Measurements from ENCODE around the gene TPH2.

TPH2 gene

DNA sequence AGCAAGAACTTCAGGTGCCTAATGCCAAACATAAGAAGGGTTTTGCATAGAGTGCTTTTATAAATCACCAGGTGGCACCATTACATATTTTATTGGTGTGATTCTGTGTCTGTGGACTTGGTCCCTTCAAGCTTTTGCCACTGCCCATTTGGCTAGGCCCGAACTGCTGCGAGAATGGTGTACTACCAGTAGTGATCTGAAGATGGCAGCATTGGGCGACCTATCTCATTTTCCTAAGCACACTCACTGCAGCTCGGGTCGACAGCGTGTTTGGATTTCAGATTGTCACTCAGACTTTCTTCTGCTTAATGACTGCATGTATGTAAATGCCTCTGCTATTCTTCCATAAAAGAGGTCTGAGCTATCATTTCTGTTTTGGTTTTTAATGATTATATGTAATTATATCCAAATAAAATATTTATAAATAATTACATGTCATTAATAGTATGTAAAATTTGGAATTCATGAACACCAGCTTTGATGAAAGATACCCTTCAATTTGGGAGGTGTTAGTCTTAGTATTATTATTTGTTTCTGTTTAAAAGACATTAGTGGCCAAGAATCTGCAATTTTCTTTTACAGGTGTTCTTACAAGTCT is 78.5 kb downstream of the TPH2 start:
- H3K4me2 ChIP-seq: peak overlapping the region in 5 of 11 experiments; percentile 54 to 62 (median 57); a peak in 10 of 22 replicates
- H3K4me1 ChIP-seq: peaks cover 0 to 21% (median 4%) of the 10 kb centered on the region in 10 experiments; a peak in 12 of 20 replicates

GRCh38 chr12:72018036-72018435 is 79.4 kb downstream of the TPH2 start:
- Histone ChIP-seq H3K27ac (no peak overlapping the region), H3K9ac (no peak overlapping the region), H3K9me3 (replicated peaks in 1 of 11) (no peaks in the 10 kb centered on the region), H3K4me2 (no peak overlapping the region), H3K4me3 (no peak overlapping the region), H3K4me1 (peaks cover 0 to 21% (median 4%) of the 10 kb centered on the region in 10 experiments; a peak in 12 of 20 replicates), H3K36me3 (no peaks in the 10 kb centered on the region), H4K20me1 (no peaks in the 10 kb centered on the region), H3K27me3 (no peaks in the 10 kb centered on the region)
- TF ChIP-seq Cebpa-rat (IDR thresholded peaks at IDR 0.05): no peak

More for the DNA sequence above, 78.5 kb downstream of the TPH2 start:
- Histone ChIP-seq H3K27ac (no peak overlapping the region), H3K9me3 (replicated peaks in 1 of 11) (no peaks in the 10 kb centered on the region), H3K9ac (no peak overlapping the region), H3K27me3 (no peaks in the 10 kb centered on the region), H3K4me3 (no peak overlapping the region), H4K20me1 (no peaks in the 10 kb centered on the region), H3K36me3 (no peaks in the 10 kb centered on the region)
- TF ChIP-seq Cebpa-rat (IDR thresholded peaks at IDR 0.05): no peak

DNA sequence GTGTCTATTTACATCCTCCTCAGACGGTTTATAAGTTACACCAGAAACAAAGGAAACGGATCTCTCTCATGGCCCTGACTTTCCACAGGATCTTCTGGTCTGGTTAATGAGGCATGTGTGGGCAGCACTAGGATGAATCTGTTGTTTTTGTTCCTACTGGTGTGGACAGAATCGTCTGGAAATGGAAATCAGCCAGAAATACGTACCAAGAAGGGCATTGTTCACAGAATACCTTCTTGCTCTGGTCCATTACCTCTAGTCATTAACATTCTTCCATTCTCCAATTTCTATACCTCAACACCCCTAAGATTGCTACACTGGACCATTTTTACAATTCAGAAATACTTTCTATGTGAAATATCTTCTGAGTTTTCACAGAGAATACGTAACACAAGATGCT is 86.0 kb downstream of the TPH2 start:
- Histone ChIP-seq H3K4me2 (no peak overlapping the region), H3K9ac (no peak overlapping the region), H3K4me3 (no peak overlapping the region), H3K9me3 (replicated peaks in 1 of 11) (no peaks in the 10 kb centered on the region), H3K4me1 (peaks cover 0 to 5% (median 0%) of the 10 kb centered on the region in 10 experiments; a peak in 3 of 20 replicates), H4K20me1 (no peaks in the 10 kb centered on the region), H3K27me3 (no peaks in the 10 kb centered on the region), H3K36me3 (no peaks in the 10 kb centered on the region), H3K27ac (no peak overlapping the region)
- TF ChIP-seq Cebpa-rat (IDR thresholded peaks at IDR 0.05): no peak

- Histone ChIP-seq H3K9ac (no peak overlapping the region), H3K4me2 (no peak overlapping the region), H3K9me3 (replicated peaks in 1 of 11) (no peaks in the 10 kb centered on the region), H3K4me3 (no peak overlapping the region), H3K4me1 (peaks cover 0 to 10% (median 0%) of the 10 kb centered on the region in 10 experiments; a peak in 5 of 20 replicates), H3K27me3 (no peaks in the 10 kb centered on the region), H3K36me3 (no peaks in the 10 kb centered on the region), H3K27ac (no peak overlapping the region), H4K20me1 (no peaks in the 10 kb centered on the region)
- TF ChIP-seq Cebpa-rat (IDR thresholded peaks at IDR 0.05): no peak
These were observed 86.9 kb downstream of the TPH2 start for GRCh38 chr12:72025524-72025923.

DNA sequence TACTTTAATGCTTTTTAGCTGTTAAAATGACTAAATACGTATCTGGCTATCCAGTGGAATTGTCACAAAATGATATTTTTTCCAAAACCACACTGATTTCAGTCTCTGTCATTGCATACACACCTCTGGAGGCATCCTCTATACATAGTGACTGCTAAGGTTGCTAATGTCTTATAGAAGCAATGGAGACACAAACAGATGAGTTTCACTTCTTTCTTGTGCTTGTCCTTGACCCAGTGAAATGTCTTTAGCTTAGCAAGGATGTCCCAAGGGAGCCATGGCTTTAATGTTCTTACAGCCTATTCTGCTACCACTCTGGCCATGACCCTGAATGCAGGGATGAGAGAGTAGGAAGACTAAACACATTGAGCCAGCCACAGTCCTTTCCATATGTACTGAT is 90.3 kb downstream of the TPH2 start:
- Histone ChIP-seq H3K36me3 (no peaks in the 10 kb centered on the region), H4K20me1 (no peaks in the 10 kb centered on the region), H3K4me3 (no peak overlapping the region), H3K4me2 (no peak overlapping the region), H3K9me3 (replicated peaks in 1 of 11) (no peaks in the 10 kb centered on the region), H3K27ac (no peak overlapping the region), H3K9ac (no peak overlapping the region), H3K27me3 (no peaks in the 10 kb centered on the region), H3K4me1 (peaks cover 0 to 12% (median 0%) of the 10 kb centered on the region in 10 experiments; a peak in 5 of 20 replicates)
- TF ChIP-seq Cebpa-rat (IDR thresholded peaks at IDR 0.05): no peak

GRCh38 chr12:72030277-72030676 is 91.6 kb downstream of the TPH2 start:
- no peak for TF ChIP-seq Cebpa-rat (IDR thresholded peaks at IDR 0.05)
- Histone ChIP-seq H3K36me3 (no peaks in the 10 kb centered on the region), H3K4me2 (peak overlapping the region in 4 of 11 experiments; percentile 4 to 30 (median 13); a peak in 3 of 22 replicates), H4K20me1 (no peaks in the 10 kb centered on the region), H3K27me3 (no peaks in the 10 kb centered on the region), H3K4me3 (no peak overlapping the region), H3K27ac (no peak overlapping the region), H3K4me1 (peaks cover 0 to 12% (median 0%) of the 10 kb centered on the region in 10 experiments; a peak in 5 of 20 replicates), H3K9me3 (replicated peaks in 1 of 11) (no peaks in the 10 kb centered on the region), H3K9ac (no peak overlapping the region)

- H3K27me3 ChIP-seq: no peaks in the 10 kb centered on the region
- no peak overlapping the region for H3K27ac ChIP-seq
- H3K4me3 ChIP-seq: no peak overlapping the region
- no peak overlapping the region for H3K4me2 ChIP-seq
- TF ChIP-seq Cebpa-rat (IDR thresholded peaks at IDR 0.05): no peak
- H3K9ac ChIP-seq: no peak overlapping the region
- no peaks in the 10 kb centered on the region for H3K36me3 ChIP-seq
- peaks cover 0 to 12% (median 0%) of the 10 kb centered on the region in 10 experiments; a peak in 5 of 20 replicates for H3K4me1 ChIP-seq
- no peaks in the 10 kb centered on the region for H4K20me1 ChIP-seq
- H3K9me3 ChIP-seq (replicated peaks in 1 of 11): no peaks in the 10 kb centered on the region
These were observed 92.4 kb downstream of the TPH2 start for GRCh38 chr12:72031066-72031465.

DNA sequence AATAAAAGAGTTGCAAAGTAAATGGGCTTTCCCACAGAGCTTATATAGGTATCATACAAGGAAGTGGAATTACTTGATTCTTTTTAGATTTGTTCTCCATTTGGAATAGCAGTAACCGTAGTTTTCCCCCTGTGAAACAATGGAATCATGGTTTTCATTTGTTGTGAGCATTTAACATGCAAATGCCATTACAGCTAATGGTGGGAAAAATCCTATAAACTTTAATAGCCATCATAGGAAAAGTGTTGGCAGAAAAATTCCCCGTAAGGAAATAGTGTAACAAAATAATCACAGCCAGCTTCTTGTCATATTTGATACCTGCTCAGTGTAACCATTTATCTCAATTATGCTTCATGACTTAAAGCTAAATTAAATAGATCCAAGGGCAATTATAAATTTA is 95.3 kb downstream of the TPH2 start:
- Histone ChIP-seq H3K4me3 (no peak overlapping the region), H3K27me3 (no peaks in the 10 kb centered on the region), H4K20me1 (no peaks in the 10 kb centered on the region), H3K36me3 (no peaks in the 10 kb centered on the region), H3K4me1 (peaks cover 0 to 11% (median 0%) of the 10 kb centered on the region in 10 experiments; a peak in 5 of 20 replicates), H3K9ac (no peak overlapping the region), H3K4me2 (no peak overlapping the region), H3K9me3 (replicated peaks in 1 of 11) (peaks cover 0 to 3% (median 0%) of the 10 kb centered on the region in 11 experiments; a peak in 3 of 22 replicates), H3K27ac (no peak overlapping the region)
- no peak for TF ChIP-seq Cebpa-rat (IDR thresholded peaks at IDR 0.05)

GRCh38 chr12:72035625-72036024 is 97.0 kb downstream of the TPH2 start:
- Histone ChIP-seq H3K4me1 (0 out of 20 replicates have a peak, but pooled peaks cover 0 to 1% (median 0%) of the 10 kb centered on the region in 10 experiments), H3K27ac (no peak overlapping the region), H3K9ac (no peak overlapping the region), H4K20me1 (no peaks in the 10 kb centered on the region), H3K9me3 (replicated peaks in 1 of 11) (peaks cover 10 to 18% (median 14%) of the 10 kb centered on the region in 11 experiments), H3K27me3 (no peaks in the 10 kb centered on the region), H3K36me3 (no peaks in the 10 kb centered on the region), H3K4me3 (no peak overlapping the region), H3K4me2 (no peak overlapping the region)
- no peak for TF ChIP-seq Cebpa-rat (IDR thresholded peaks at IDR 0.05)

GRCh38 chr12:72036393-72036792 is 97.7 kb downstream of the TPH2 start:
- H3K27ac ChIP-seq: no peak overlapping the region
- no peak overlapping the region for H3K4me2 ChIP-seq
- peaks cover 10 to 18% (median 14%) of the 10 kb centered on the region in 11 experiments for H3K9me3 ChIP-seq (replicated peaks in 1 of 11)
- no peak for TF ChIP-seq Cebpa-rat (IDR thresholded peaks at IDR 0.05)
- H3K4me3 ChIP-seq: no peak overlapping the region
- H3K36me3 ChIP-seq: no peaks in the 10 kb centered on the region
- H3K9ac ChIP-seq: no peak overlapping the region
- H3K27me3 ChIP-seq: no peaks in the 10 kb centered on the region
- H3K4me1 ChIP-seq: no peaks in the 10 kb centered on the region
- H4K20me1 ChIP-seq: no peaks in the 10 kb centered on the region

All from BLaER1 treated with 17β-estradiol and CSF1 and Interleukin-3, amounts not matched to agents 10 nM and 100 nM (cell line).